GM21825 (cell line): Measurements from ENCODE around the gene GPR160.
A peak's percentile ranks its signal among the peaks of the same experiment; 100 is the strongest.
"Not testable (repeated sequence)": the region's sequence is repeated elsewhere in the genome, so short reads cannot be mapped to it uniquely, and the experiment has no call there.

Experiments used
- ATAC-seq: cut with Tn5 transposase; IDR thresholded peaks from one replicate; pipeline ENCODE4 v1.9.1; 2021; ENCODE audit warnings: mild to moderate bottlenecking, moderate library complexity; ENCODE audit not compliant: unreplicated experiment

GPR160 gene, protein sequence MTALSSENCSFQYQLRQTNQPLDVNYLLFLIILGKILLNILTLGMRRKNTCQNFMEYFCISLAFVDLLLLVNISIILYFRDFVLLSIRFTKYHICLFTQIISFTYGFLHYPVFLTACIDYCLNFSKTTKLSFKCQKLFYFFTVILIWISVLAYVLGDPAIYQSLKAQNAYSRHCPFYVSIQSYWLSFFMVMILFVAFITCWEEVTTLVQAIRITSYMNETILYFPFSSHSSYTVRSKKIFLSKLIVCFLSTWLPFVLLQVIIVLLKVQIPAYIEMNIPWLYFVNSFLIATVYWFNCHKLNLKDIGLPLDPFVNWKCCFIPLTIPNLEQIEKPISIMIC

DNA sequence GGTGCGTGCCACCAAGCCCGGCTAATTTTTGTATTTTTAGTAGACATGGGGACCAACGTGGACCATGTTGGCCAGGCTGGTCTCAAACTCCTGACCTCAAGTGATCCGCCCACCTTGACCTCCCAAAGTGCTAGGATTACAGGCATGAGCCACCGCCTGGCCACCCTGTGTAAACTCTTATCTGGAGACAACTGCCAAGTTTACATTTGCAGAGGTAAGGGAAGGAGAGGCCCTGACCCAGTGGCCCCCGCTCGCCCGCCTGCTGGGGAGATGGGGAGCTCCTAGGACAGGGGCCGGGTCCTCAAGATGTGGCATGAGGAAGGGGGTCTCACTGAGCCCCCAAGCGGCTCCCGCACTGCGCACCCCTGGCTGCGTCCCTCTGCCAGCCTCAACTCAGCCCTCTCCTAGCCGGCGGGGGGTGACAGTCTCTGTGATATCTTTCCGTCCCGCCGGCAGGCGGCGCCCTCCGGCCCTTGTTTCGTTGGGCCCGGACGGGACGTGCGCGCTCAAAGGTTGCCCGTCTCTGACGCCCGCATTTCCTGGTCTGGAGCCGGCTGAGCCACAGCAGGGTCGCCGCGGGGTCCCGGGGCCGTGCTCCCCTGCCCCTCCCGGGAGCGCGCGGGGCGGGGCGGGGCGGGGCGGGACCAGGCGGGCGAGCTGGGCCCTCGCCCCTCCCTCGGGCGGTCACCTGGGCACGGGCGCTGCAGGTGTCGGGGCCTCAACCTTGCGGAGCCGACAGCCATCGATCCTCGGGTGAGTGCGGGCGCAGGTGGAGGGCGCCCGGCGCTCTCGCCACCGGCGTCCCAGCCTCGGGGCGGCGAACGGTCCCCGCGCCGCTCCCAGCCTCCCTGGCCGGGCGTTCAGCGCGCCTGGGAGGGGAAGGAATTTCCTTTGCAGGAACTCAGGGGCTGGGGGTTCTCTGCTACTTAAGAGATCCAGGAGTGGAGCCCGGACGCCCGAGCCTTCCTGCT, at the start of gene GPR160:
TSS of gene GPR160 (plus strand) at position 533 of the 971 bp plus-strand sequence. CDS start 45,978 bp downstream, outside the sequence.
- peak; percentile 84 for ATAC-seq

DNA sequence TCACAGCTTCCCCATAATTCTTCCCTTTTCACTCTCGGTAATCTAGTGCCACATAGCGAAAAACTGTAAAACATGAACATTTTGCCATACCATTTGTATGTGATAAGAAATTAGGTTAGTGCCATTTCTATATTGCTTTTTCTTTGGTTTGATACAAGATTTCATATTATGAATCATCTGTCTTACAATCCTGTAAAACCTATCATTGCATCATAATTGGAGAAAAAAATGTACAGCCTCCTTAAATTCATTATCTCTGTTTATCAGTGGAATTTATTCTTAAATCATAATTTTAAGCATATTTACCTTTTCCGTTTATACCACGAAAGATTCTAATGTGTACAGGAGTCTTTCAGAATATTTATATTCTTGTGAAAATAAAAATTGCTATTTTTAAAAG, 47.4 kb upstream of the GPR160 start:
- ATAC-seq: no peak

DNA sequence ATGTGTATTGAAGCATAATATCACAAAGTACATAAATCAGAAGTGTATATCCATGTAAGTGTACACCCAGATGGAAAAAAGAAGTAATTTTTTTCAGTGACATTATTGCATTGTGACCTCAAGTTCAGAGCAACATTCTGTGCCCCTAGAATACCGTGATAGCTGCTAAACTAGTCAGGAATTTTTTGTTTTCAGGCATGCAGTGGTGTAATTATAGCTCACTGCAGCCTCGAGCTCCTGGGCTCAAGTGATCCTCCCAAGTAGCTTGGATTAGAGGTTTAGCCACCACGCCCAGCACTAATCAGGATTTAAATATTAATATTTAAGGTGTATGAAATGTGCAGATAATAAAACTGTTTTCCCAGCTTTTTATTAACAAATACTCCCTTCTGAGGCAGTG, 45.6 kb upstream of the GPR160 start:
- ATAC-seq: no peak

DNA sequence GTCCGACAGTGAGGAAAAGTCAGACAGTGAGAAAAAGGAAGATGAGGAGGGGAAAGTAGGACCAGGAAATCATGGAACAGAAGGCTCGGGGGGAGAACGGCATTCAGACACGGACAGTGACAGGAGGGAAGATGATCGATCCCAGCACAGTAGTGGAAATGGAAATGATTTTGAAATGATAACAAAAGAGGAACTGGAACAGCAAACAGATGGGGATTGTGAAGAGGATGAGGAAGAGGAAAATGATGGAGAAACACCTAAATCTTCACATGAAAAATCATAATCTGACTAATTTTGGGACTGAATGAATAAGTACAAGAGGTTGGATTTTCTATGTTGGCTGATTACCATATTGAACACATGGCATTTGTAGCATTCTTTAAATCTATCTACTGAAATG, 45.0 kb upstream of the GPR160 start:
- ATAC-seq: no peak

DNA sequence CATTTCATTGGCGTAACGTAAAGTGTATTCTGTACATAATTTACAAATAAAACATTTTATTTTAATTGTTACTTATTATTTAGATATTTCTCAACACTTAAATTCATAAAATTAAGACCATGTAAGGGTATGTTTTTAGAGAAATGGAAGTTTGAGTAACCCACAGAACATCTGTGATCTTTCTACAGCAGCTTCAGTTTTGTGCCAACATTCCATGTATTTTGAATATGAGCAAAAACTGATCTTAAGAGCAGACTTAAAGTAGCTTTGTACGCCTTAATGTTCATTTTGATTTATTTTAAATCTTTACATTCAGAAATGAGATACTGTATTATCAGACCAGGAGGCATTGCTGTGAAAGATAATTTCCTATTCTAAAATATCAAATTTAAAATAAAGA, 44.0 kb upstream of the GPR160 start:
- no peak for ATAC-seq

DNA sequence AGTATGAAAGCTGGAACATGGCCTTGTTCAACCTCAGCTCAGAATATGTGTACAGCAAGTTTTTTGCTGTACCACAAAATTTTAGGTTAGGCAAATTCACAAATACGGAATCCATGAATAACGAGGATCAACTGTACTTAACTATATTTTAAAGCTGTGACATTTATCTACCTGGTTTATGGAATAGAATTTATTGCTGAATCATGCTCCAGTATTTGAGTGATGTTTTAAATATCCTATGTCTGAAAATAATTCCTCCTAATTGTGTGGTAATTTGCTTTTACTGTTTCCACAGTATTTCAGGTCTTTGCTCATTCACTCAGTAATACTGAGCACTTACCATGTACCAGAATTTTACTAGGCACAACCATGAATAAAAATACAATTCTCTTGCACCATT, 41.7 kb upstream of the GPR160 start:
- no peak for ATAC-seq

DNA sequence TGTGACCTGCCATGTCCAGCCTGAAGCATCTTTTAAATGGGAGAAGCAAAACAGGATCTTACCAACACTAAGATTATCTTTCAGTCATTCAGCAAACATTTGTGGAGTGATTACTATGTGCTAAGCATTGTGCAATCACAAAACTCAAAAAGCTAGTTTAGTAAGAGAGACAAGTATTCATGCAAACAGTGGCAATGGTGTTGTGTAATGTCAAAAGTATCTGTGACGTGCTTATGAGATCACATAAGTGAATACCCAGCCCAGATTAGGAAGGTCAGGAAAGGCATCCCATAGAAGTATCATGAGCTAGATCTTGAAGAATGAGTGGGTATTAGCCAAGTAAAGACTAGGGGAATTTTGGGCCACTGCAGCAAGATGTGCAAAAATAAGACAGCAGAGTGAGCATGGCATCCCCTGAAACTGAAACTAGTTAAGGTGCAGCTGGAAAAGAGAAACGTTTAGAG, 39.1 kb upstream of the GPR160 start:
- ATAC-seq: peak; percentile 36

DNA sequence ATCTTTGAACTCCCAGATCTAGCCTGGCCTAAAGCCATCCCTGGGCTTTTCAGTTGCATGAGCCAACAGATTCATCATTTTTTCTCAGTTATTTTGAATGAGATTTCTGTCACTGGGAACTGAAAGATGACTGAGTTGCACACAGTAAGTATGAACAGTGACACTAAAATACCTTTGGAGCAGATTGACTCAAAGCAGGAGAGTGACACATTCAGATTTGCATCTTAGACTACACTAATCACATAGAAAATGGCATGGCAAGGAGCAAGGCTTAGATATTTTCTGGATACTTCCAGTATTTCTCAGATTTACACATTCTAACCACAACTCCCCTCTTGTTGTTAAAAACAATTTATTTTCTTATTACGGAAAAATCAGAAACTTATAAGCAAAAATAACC, 38.4 kb upstream of the GPR160 start:
- ATAC-seq: peak; percentile 89

DNA sequence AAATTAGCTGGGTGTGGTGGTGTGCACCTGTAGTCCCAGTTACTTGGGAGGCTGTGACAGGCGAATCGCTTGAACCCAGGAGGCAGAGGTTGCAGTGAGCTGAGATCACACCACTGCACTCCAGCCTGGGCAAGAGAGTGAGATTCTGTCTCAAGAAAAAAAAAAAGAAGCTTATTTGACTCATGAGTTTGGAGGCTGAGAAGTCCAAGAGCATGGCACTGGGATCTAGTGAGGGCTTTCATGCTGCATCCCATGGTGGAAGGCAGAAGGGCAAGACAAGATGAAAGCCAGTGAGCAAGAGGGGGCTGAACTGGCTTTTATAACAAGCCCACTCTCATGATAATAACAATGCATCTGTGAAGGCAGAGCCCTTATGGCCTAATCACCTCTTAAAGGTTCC, 37.7 kb upstream of the GPR160 start:
- ATAC-seq: no peak

DNA sequence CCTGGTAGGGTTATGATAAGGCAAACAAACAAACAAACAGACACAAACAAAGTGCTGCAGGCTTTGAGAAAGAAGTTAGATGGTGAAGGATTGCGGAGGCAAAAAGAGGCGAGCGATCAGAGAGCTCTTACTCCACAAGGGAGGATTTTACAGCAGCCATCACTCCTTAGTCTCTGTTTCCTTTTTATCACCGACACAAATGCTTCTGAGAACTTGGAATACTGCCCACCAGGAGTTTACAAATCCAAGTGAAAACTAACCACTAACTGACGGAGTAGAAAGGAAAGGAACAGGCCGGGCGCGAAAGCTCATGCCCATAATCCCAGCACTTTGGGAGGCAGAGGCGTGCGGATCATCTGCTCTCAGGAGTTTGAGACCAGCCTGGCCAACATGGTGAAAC, 35.6 kb upstream of the GPR160 start:
- no peak for ATAC-seq

DNA sequence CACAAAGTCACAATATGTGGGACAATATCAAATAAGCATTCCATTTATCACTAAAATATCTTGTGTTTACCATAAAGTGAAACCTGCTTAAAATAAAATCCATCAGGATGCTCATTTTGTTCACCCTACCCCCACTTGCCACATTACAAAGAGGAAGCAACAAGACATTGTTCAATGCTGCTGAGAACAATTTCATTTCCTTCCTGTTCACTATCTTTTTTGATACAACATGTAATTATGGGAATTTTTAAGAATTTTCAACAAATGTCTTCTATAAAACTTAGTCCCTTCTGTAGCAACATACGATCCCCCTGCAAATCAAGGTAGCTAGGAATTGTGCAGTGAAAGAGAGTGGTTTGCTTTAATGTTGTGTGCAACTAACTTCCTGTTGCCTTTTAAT, 34.9 kb upstream of the GPR160 start:
- ATAC-seq: no peak

DNA sequence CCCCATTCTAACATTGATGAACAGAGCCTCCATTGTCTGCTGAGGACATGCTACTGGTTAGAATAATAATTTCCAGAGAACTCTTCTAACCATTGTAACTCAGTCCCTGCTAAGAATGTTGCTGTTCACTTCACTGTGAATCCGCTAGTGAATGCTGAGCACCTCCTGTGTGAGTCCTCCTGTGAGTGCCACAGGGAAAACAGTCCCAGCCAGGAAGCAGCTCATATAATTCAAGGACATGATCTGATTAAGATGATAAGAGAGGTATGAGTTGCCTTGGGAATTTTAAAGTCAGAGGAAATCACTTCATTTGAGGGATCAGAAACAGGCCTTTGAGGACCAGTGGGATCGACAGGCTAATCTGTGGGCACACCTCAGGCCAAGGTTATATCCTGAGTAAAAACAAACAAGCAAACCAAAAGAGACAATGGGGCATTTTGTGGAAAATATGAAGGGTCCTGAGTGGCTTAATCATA, 33.9 kb upstream of the GPR160 start:
- ATAC-seq: no peak

DNA sequence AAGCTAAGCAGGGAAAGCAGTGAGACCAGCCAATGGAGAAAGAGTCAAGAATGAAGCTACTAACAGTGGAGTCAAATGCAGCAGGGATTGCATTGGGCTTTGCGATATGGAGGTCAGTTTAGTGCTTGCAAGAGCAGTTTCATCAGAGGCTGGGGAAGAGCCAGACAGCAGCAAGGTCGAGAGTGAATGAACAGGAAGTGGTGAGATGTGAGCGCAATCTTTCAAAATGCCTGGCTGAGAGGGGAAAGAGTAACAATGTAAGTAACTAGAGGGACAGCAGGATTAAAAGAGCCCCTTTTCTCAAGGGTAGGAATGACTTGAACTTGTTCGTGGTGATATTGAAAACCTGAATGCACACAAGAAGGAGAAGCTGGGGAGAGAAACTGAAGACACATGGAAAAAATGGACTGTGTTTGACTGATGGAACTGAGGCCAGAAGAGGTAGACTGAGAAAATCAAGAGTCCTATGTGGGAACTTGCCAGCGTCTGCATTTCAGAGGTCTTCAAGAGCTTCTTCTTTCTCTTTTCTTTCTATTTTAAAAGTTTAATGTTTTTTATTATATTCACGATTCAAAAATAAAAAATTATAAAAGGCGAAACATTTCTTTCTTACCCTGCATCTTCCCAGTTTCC, 30.6 kb upstream of the GPR160 start:
- ATAC-seq: peak; percentile 91

DNA sequence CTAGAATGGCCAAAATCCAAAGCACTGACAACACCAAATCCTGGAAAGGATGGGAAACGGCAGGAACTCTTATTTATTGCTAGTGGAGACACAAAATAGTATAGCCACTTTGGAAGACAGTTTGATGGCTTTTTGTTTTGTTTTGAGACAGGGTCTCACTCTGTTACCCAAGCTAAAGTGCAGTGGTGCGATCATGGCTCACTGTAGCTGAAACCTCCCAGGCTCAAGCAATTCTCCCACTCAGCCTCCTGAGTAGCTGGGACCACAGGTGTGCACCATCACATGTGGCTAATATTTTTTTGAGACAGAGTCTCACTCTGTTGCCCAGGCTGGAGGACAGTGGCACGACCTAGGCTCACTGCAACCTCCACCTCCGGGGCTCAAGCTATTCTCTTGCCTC, 27.3 kb upstream of the GPR160 start:
- ATAC-seq: no peak

DNA sequence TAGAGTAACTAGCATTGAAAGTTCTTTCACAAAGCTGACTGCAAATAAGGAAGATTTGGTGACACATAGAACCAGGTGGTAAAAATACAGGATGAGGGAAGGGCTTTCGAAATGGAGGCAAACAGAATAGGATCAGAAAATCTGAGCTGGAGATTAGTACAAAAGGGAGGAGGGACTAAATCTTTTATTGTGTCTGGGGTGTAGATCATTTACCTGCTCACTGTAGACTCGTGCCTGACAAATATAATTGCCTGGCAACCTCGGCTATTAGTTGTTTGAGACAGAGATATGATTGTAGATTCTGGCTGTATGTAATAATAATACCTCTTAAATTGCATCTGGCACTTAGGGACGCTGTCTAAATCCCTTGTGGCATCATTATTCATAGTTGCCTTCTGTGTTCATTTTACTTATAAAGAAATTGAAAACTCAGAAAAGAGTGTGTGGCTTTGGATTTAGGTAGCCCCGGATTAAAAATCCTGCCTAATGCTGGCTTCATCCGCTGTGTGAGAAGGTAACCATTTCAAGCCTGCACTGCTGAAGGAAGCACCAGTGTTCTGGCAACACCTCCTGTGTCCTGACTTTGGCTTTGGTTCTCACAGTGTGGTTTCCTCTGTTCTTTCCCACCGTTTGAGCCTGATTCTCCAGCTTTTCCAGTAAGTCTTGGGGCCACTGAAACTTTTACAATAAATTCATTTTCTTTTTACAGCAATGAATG, 25.0 kb upstream of the GPR160 start:
- ATAC-seq: no peak

DNA sequence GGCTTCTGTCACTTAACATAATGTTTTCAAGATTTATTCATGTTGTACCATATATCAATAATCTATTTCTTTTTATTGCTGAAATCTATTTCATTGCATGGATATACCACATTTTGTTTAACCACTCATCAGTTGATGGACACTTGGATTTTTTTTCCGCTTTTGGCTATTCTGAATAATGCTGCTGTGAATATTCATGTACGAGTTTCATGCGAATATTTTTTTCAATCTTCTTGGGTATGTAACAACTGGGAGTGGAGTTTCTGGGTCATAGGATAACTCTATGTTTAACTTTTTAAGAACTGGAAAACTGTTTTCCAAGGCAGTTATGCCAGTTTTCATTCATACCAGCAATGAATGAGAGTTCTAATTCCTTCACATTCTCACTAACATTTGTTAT, 21.7 kb upstream of the GPR160 start:
- ATAC-seq: no peak

DNA sequence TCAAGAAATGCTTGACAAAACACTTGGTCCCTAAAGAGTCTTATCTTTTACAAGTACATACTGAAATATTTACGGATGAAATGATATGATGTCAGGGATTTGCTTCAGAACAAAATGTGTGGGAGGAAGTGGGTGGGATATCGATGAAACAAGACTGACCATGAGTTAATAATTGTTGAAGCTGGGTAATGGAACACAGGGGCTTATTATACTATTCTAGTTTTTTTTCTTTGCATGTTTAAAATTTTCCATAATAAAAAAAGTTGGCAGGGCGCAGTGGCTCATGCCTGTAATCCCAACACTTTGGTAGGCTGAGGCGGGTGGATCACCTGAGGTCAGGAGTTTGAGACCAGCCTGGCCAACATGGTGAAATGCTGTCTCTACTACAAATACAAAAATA, 18.5 kb upstream of the GPR160 start:
- not testable (repeated sequence) for ATAC-seq

DNA sequence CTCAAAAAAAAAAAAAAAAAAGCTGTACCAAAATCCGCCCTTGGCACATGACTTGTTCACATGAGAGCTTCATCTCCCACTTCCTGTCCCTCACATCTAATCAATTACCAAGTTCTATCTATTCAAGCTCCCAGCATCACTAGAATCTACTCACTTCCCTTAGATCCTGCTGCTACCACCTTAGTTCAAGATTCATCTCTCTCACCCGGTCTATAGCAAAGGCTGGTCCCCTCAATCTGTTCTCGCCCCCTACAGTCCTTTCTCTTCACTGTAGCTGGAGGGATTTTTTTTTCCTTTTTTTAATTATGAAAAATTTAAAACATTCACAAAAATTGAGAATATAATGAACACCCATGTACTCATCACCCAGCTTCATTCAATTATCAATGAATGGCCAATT, 16.7 kb upstream of the GPR160 start:
- ATAC-seq: no peak

DNA sequence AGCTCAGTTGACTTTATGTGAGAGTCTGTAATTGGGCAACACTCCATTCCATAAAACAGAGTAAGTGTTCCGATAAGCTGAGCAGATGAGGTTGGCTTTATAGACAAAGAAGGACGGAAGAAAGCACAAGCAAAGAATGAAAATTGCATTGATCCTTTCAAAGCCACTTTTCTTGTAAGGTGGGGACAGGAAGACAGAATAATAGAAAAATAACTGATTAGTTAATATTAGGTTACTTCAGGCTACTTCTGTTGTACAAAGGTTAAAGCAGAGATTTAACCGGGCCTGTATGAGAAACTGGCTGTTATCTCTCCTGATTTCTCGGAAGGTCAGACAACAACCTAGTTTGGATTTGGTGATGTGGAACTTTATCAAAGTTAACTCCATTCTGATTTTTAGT, 15.5 kb upstream of the GPR160 start:
- ATAC-seq: no peak

DNA sequence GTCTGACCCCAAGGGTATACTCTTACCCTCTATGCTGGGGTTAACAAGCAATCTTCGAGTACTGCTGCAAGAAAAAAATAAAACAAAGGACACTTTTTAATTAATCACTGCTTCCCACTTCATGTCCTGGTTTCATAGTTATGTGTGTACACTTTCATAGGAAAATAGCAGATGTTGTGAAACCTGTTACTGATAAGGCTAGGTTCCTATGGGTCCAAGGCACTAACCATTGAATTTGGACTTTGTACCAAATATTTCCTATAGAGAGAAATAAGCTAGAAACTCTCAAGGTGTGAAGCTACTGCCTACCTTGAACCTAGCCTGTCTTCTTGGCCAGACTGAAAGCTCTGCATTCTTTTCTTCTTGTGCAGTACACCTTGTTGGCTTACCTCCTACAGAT, 14.6 kb upstream of the GPR160 start:
- ATAC-seq: no peak

DNA sequence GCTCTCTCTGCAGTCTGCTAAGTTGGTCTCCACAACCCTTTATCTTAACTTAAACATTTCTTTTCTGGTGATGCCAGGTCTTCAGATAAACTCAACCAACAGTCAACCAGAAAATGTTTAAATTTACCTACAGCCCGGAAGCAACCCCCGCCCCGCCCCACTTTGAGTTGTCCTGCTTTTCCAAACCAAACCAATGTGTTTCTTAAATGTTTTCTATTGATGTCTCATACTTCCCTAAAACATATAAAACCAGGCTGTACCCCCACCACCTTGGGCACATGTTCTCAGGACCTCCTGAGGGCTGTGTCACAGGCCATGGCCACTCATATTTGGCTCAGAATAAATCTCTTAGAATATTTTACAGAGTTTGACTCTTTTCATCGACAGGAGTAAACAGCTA, 13.2 kb upstream of the GPR160 start:
- no peak for ATAC-seq
